ENCODE results near the gene ZNF189.
"Not testable (repeated sequence)": the region's sequence is repeated elsewhere in the genome, so short reads cannot be mapped to it uniquely, and the experiment has no call there.

ZNF189 gene

DNA sequence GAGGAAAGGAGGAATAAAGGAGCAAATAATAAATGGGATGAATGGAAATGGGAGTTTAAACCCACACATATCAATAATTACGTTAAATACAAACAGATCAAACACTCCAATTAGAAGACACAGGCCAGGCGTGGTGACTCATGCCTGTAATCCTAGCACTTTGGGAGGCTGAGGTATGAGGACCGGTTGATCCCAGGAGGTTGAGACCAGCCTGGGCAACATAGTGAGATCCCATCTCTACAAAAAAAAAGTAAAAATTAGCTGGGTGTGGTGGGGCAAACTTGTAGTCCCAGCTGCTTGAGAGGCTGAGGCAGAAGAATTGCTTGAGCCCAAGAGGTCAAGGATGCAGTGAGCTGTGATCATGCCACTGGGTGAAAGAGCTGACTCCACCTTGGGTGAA lies 17.5 kb upstream of the ZNF189 start:
- Histone ChIP-seq H3K27ac (no peak overlapping the region), H3K27me3 (ENCODE audit: insufficient read depth, low read depth, severe bottlenecking) (no peaks in the 10 kb centered on the region), H3K9me3 (ENCODE audit: severe bottlenecking) (peaks cover 4% of the 10 kb centered on the region), H3K4me3 (ENCODE audit: low read depth, low read length) (no peak overlapping the region), H3K36me3 (no peaks in the 10 kb centered on the region)
- TF ChIP-seq, protein P1, sequence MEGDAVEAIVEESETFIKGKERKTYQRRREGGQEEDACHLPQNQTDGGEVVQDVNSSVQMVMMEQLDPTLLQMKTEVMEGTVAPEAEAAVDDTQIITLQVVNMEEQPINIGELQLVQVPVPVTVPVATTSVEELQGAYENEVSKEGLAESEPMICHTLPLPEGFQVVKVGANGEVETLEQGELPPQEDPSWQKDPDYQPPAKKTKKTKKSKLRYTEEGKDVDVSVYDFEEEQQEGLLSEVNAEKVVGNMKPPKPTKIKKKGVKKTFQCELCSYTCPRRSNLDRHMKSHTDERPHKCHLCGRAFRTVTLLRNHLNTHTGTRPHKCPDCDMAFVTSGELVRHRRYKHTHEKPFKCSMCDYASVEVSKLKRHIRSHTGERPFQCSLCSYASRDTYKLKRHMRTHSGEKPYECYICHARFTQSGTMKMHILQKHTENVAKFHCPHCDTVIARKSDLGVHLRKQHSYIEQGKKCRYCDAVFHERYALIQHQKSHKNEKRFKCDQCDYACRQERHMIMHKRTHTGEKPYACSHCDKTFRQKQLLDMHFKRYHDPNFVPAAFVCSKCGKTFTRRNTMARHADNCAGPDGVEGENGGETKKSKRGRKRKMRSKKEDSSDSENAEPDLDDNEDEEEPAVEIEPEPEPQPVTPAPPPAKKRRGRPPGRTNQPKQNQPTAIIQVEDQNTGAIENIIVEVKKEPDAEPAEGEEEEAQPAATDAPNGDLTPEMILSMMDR (IDR thresholded peaks at IDR 0.05; ENCODE audit: low read depth, low read length), result no peak
- DNase-seq, result no peak

DNA sequence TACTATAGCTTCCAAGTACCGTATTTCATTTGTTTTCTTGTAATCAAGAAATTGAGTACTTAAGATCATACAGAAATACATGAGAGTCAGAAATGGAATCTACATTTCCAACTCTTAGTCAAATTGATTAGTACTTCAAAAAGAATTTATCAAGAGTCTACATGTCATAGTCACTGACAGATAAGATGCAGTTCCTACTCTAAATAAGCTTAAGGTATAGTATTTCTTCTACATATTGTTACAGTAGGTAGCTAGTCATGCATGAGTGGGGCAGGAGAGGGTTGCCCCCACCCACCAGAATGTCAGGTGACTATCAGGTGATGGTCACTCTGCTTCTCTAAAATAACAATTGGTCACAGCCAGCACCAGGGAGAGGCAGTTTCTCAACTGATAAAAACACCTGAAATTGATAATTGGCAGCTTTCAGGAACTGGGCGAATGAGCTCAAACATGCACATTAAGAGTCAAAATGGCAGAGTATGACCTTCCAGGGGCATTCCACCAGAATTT lies 16.8 kb upstream of the ZNF189 start:
- Histone ChIP-seq H3K9me3 (ENCODE audit: severe bottlenecking) (peaks cover 4% of the 10 kb centered on the region), H3K36me3 (no peaks in the 10 kb centered on the region), H3K27me3 (ENCODE audit: insufficient read depth, low read depth, severe bottlenecking) (no peaks in the 10 kb centered on the region), H3K27ac (no peak overlapping the region), H3K4me3 (ENCODE audit: low read depth, low read length) (no peak overlapping the region)
- DNase-seq, result no peak
- TF ChIP-seq, protein P1 (IDR thresholded peaks at IDR 0.05; ENCODE audit: low read depth, low read length), result no peak

DNA sequence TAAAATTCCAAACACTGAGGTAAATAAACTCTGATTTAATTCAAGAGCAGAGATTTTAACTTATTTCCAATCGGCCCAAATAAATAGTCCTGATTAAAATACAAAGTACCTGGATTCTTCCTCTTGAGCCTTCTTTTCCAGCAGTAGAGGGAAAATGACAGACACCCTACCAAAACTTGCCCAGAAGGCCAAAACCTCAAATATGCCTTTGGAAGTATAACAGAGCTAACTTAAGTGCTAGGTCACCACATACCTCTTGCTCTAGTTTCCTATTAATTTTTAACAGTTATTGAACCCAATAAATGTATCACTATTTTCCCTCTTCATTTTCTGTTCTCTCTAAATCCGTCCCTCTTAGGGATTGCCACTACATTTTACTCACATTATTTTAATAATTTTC lies 15.3 kb upstream of the ZNF189 start:
- H3K4me3 ChIP-seq (ENCODE audit: low read depth, low read length), result no peak overlapping the region
- TF ChIP-seq, protein P1 (IDR thresholded peaks at IDR 0.05; ENCODE audit: low read depth, low read length), result no peak
- DNase-seq, result no peak
- no peak overlapping the region for H3K27ac ChIP-seq
- peaks cover 9% of the 10 kb centered on the region; the same call in 1 of the 2 replicates for H3K36me3 ChIP-seq
- peaks cover 4% of the 10 kb centered on the region for H3K9me3 ChIP-seq (ENCODE audit: severe bottlenecking)
- no peaks in the 10 kb centered on the region for H3K27me3 ChIP-seq (ENCODE audit: insufficient read depth, low read depth, severe bottlenecking)

DNA sequence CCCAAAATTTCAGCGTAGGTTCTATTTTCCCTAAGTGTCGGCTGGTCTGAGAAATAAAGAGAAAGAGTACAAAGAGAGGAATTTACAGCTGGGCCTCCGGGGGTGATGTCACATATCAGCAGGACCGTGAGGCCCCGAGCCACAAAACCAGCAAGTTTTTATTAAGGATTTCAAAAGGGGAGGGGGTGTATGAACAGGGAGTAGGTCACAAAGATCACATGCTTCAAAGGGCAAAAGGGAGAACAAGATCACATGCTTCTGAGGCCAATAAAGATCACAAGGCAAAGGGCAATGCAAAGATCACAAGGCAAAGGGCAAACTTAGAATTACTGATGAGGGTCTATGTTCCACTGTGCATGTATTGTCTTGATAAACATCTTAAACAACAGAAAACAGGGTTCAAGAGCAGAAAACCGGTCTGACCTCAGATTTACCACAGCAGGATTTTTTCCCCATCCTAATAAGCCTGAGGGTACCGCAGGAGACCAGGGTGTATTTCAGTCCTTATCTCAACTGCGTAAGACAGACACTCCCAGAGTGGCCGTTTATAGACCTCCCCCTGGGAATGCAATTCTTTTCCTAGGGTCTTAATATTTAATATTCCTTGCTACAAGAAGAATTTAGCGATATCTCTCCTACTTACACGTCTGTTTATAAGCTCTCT lies 13.6 kb upstream of the ZNF189 start, which contains the start of gene BAAT:
TSS of gene BAAT (minus strand) at position 134 of the 664 bp plus-strand sequence. CDS start 13,602 bp downstream, outside the sequence.
- not testable (repeated sequence) for H3K27ac ChIP-seq; DNase-seq; H3K4me3 ChIP-seq (ENCODE audit: low read depth, low read length); H3K27me3 ChIP-seq (ENCODE audit: insufficient read depth, low read depth, severe bottlenecking); H3K9me3 ChIP-seq (ENCODE audit: severe bottlenecking)
- H3K36me3 ChIP-seq, result peaks cover 23% of the 10 kb centered on the region

DNA sequence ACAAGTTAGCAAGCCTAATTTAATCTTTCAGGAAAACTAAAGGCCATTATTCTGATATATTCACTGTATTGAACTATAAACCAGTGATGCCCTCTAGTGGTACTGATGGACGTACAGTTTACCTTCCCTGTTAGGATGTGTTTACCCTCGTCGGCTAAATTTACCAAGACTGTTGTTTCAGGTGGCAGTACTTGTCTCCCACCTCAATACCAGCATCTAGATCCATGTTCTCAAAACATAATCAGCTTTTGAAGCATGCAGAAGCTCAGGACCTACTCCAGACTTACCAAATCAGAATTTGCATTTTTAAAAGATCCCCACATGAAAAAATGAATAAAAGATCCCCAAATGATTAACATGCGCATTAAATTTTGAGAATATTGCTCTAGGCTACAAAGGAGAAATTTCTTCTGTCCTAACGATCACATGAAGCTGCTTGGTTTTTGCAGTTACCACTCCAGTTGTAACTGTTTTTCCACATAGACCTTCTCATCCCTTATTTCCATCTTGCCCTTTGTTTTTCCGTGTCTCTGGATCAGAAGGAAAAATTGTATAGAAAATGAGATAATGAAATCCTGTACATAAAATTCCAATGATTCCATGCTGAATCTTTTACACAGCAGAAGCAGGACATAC lies 10.7 kb upstream of the ZNF189 start:
- peak; percentile 36 for DNase-seq
- Histone ChIP-seq H3K4me3 (ENCODE audit: low read depth, low read length) (no peak overlapping the region), H3K36me3 (peaks cover 34% of the 10 kb centered on the region), H3K9me3 (ENCODE audit: severe bottlenecking) (peaks cover 4% of the 10 kb centered on the region), H3K27ac (no peak overlapping the region), H3K27me3 (ENCODE audit: insufficient read depth, low read depth, severe bottlenecking) (no peaks in the 10 kb centered on the region)
- TF ChIP-seq, protein P1 (IDR thresholded peaks at IDR 0.05; ENCODE audit: low read depth, low read length), result peak; percentile 72

DNA sequence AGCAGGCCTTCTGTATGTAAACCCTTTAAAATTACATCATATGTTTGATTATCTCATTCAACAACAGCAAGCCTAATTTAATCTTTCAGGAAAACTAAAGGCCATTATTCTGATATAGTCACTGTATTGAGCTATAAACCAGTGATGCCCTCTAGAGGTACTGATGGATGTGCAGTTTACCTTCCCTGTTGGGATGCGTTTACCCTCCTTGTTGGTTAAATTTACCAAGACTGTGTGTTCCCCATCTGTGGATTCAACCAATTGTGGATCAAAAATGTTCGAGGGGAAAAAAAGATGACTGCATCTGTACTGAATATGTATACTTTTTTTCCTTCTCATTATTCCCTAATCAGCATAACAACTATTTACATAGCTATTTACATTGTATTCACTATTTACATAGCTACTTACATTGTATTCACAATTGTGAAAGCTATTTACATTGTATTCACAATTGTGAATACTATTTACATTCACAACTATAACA lies 10.1 kb upstream of the ZNF189 start:
- peaks cover 34% of the 10 kb centered on the region for H3K36me3 ChIP-seq

More for the DNA sequence above, 10.1 kb upstream of the ZNF189 start:
- Histone ChIP-seq H3K4me3 (ENCODE audit: low read depth, low read length) (no peak overlapping the region), H3K27ac (no peak overlapping the region), H3K9me3 (ENCODE audit: severe bottlenecking) (peaks cover 4% of the 10 kb centered on the region), H3K27me3 (ENCODE audit: insufficient read depth, low read depth, severe bottlenecking) (no peaks in the 10 kb centered on the region)
- no peak for DNase-seq
- TF ChIP-seq, protein P1 (IDR thresholded peaks at IDR 0.05; ENCODE audit: low read depth, low read length), result peak; percentile 65
